Mammary epithelial cell (primary cell): ENCODE data around the gene DNPH1.

ENCODE experiments used
- EZH2 ChIP-seq: IDR thresholded peaks from 2 replicates; pipeline ENCODE4 v1.6.1; 2012; ENCODE audit warnings: low read length, inconsistent platforms, borderline replicate concordance
- TF ChIP-seq, protein P1 (sequence below), 2 donors: IDR thresholded peaks in 1 of 2; conservative IDR thresholded peaks in 1 of 2; 2 replicates each; pipeline ENCODE4 v1.5.1; 2011 to 2012; ENCODE audit warnings: inconsistent platforms in 2 of 2, low read length in 2 of 2, mild to moderate bottlenecking in 2 of 2, control low read depth in 1 of 2, low read depth in 1 of 2; ENCODE audit not compliant: insufficient read depth in 1 of 2; ENCODE audit errors: extremely low read depth in 1 of 2

- TF ChIP-seq, protein P1, sequence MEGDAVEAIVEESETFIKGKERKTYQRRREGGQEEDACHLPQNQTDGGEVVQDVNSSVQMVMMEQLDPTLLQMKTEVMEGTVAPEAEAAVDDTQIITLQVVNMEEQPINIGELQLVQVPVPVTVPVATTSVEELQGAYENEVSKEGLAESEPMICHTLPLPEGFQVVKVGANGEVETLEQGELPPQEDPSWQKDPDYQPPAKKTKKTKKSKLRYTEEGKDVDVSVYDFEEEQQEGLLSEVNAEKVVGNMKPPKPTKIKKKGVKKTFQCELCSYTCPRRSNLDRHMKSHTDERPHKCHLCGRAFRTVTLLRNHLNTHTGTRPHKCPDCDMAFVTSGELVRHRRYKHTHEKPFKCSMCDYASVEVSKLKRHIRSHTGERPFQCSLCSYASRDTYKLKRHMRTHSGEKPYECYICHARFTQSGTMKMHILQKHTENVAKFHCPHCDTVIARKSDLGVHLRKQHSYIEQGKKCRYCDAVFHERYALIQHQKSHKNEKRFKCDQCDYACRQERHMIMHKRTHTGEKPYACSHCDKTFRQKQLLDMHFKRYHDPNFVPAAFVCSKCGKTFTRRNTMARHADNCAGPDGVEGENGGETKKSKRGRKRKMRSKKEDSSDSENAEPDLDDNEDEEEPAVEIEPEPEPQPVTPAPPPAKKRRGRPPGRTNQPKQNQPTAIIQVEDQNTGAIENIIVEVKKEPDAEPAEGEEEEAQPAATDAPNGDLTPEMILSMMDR (conservative IDR thresholded peaks at IDR 0.05 in 1 of 2, IDR thresholded peaks at IDR 0.05 in 1 of 2; ENCODE audit: extremely low read depth in 1 of 2, insufficient read depth in 1 of 2, low read depth in 1 of 2, low read length in 2 of 2) = no peak
- TF ChIP-seq EZH2 = no peak
Measured at GRCh38 chr6:43275801-43276576, 46.7 kb upstream of the DNPH1 start.
